Measurements from ENCODE around the gene CCDC89. TPM values are rescaled to one million over a fixed set of nuclear protein-coding genes. Genes with fewer than 3 reads are reported as not detected.

Gene CCDC89
- total and polyA plus RNA-seq, 2 of the 13 experiments (the other 11 are each of a cell fraction or from before 2014, with no cell fraction given) = 0.13 to 0.38 TPM

DNA sequence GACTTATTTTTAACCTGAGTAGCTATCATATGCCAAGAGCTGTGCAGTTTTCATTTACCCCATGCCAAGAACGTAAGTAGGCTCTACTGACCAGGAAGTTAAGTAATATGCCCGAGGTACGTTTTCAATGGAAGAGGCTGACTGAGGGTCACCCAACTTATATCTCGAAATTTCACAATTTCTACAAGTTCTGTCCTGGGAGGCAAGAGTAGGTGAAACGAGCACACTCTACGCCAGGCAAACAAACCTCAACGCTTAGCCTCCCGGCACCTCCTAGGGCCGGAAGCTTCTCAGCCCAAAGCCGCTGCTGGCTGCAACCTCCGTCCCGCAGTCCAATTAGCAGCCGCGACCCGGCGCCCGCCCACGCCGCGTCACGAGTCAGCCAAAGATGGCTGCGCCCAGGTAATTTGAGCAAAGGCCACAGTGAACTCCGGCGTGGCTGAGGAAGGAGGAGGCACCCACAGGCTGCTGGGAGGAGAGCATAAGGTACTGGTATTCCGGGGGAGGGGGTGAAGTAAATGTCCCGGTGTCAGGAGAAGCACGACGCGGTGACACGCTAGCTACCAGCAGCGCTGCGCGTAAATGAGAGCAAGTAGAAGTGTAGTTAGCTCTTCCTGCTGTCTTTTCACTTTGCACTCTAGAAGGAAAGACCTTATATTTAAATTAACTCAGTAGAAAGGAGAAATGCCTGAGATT lies 38.2 kb downstream of the CCDC89 start, which contains the start of gene TMEM126A (continued):
- TF ChIP-seq, protein P1, sequence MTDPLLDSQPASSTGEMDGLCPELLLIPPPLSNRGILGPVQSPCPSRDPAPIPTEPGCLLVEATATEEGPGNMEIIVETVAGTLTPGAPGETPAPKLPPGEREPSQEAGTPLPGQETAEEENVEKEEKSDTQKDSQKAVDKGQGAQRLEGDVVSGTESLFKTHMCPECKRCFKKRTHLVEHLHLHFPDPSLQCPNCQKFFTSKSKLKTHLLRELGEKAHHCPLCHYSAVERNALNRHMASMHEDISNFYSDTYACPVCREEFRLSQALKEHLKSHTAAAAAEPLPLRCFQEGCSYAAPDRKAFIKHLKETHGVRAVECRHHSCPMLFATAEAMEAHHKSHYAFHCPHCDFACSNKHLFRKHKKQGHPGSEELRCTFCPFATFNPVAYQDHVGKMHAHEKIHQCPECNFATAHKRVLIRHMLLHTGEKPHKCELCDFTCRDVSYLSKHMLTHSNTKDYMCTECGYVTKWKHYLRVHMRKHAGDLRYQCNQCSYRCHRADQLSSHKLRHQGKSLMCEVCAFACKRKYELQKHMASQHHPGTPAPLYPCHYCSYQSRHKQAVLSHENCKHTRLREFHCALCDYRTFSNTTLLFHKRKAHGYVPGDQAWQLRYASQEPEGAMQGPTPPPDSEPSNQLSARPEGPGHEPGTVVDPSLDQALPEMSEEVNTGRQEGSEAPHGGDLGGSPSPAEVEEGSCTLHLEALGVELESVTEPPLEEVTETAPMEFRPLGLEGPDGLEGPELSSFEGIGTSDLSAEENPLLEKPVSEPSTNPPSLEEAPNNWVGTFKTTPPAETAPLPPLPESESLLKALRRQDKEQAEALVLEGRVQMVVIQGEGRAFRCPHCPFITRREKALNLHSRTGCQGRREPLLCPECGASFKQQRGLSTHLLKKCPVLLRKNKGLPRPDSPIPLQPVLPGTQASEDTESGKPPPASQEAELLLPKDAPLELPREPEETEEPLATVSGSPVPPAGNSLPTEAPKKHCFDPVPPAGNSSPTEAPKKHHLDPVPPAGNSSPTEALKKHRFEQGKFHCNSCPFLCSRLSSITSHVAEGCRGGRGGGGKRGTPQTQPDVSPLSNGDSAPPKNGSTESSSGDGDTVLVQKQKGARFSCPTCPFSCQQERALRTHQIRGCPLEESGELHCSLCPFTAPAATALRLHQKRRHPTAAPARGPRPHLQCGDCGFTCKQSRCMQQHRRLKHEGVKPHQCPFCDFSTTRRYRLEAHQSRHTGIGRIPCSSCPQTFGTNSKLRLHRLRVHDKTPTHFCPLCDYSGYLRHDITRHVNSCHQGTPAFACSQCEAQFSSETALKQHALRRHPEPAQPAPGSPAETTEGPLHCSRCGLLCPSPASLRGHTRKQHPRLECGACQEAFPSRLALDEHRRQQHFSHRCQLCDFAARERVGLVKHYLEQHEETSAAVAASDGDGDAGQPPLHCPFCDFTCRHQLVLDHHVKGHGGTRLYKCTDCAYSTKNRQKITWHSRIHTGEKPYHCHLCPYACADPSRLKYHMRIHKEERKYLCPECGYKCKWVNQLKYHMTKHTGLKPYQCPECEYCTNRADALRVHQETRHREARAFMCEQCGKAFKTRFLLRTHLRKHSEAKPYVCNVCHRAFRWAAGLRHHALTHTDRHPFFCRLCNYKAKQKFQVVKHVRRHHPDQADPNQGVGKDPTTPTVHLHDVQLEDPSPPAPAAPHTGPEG (CRISPR knock-in tag; IDR thresholded peaks at IDR 0.05) = 0 out of 2 replicates have a peak, but pooled peaks have one; percentile 52
- TF ChIP-seq ZNF619 (CRISPR knock-in tag; IDR thresholded peaks at IDR 0.05) (no peak), EP300 (IDR thresholded peaks at IDR 0.05; ENCODE audit: low read depth in 2 of 2, low read length in 2 of 2) (peak in 1 of 2 experiments; percentile 7; a peak in 1 of 4 replicates), EP300 (CRISPR knock-in tag; IDR thresholded peaks at IDR 0.05; ENCODE audit: borderline replicate concordance) (no peak; the same call in 1 of the 2 replicates), ZNF724P (CRISPR knock-in tag; IDR thresholded peaks at IDR 0.05; ENCODE audit: borderline replicate concordance) (peak; percentile 77; the same call in 1 of the 2 replicates), GABPA (IDR thresholded peaks at IDR 0.05; ENCODE audit: low read depth, low read length) (peak; percentile 69), GABPA (CRISPR knock-in tag; IDR thresholded peaks at IDR 0.05; ENCODE audit: low read depth) (peak; percentile 90), ZNF891 (CRISPR knock-in tag; IDR thresholded peaks at IDR 0.05) (peak; percentile 75; the same call in 1 of the 2 replicates), ZNF709 (CRISPR knock-in tag; IDR thresholded peaks at IDR 0.05) (peak; percentile 71; the same call in 1 of the 2 replicates), ZZZ3 (CRISPR knock-in tag; IDR thresholded peaks at IDR 0.05; ENCODE audit: borderline replicate concordance) (no peak; the same call in 1 of the 2 replicates), KLF11 (CRISPR knock-in tag; IDR thresholded peaks at IDR 0.05) (peak; percentile 81; the same call in 1 of the 2 replicates), KMT2B (CRISPR knock-in tag; IDR thresholded peaks at IDR 0.05) (peak; percentile 88), SIN3B (IDR thresholded peaks at IDR 0.05; ENCODE audit: low read length) (peak; percentile 82), ZNF879 (CRISPR knock-in tag; IDR thresholded peaks at IDR 0.05) (peak; percentile 70; the same call in 1 of the 2 replicates), ISX (CRISPR knock-in tag; conservative IDR thresholded peaks at IDR 0.05) (no peak), ZMYM3 (CRISPR knock-in tag; IDR thresholded peaks at IDR 0.05) (no peak), TARDBP (CRISPR knock-in tag; IDR thresholded peaks at IDR 0.05) (peak; percentile 61; the same call in 1 of the 2 replicates), SOX5 (CRISPR knock-in tag; IDR thresholded peaks at IDR 0.05; ENCODE audit: borderline replicate concordance) (peak; percentile 18; the same call in 1 of the 2 replicates), SP2 (CRISPR knock-in tag; IDR thresholded peaks at IDR 0.05) (peak; percentile 70)
- TF ChIP-seq, protein P2, sequence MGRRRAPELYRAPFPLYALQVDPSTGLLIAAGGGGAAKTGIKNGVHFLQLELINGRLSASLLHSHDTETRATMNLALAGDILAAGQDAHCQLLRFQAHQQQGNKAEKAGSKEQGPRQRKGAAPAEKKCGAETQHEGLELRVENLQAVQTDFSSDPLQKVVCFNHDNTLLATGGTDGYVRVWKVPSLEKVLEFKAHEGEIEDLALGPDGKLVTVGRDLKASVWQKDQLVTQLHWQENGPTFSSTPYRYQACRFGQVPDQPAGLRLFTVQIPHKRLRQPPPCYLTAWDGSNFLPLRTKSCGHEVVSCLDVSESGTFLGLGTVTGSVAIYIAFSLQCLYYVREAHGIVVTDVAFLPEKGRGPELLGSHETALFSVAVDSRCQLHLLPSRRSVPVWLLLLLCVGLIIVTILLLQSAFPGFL (CRISPR knock-in tag; IDR thresholded peaks at IDR 0.05) = no peak
- TF ChIP-seq, protein P3, sequence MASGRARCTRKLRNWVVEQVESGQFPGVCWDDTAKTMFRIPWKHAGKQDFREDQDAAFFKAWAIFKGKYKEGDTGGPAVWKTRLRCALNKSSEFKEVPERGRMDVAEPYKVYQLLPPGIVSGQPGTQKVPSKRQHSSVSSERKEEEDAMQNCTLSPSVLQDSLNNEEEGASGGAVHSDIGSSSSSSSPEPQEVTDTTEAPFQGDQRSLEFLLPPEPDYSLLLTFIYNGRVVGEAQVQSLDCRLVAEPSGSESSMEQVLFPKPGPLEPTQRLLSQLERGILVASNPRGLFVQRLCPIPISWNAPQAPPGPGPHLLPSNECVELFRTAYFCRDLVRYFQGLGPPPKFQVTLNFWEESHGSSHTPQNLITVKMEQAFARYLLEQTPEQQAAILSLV (CRISPR knock-in tag; IDR thresholded peaks at IDR 0.05; ENCODE audit: borderline replicate concordance) = peak; percentile 64; the same call in 1 of the 2 replicates

All from HepG2 (cell line).